ENCODE measurements around the gene SUSD3. TPM values are rescaled to one million over a fixed set of nuclear protein-coding genes. Genes with fewer than 3 reads are reported as not detected.
"Not testable (repeated sequence)": the region's sequence is repeated elsewhere in the genome, so short reads cannot be mapped to it uniquely, and the experiment has no call there.

SUSD3 gene
- total RNA-seq, 1 donor from 2014 or later: 1.7 TPM

DNA sequence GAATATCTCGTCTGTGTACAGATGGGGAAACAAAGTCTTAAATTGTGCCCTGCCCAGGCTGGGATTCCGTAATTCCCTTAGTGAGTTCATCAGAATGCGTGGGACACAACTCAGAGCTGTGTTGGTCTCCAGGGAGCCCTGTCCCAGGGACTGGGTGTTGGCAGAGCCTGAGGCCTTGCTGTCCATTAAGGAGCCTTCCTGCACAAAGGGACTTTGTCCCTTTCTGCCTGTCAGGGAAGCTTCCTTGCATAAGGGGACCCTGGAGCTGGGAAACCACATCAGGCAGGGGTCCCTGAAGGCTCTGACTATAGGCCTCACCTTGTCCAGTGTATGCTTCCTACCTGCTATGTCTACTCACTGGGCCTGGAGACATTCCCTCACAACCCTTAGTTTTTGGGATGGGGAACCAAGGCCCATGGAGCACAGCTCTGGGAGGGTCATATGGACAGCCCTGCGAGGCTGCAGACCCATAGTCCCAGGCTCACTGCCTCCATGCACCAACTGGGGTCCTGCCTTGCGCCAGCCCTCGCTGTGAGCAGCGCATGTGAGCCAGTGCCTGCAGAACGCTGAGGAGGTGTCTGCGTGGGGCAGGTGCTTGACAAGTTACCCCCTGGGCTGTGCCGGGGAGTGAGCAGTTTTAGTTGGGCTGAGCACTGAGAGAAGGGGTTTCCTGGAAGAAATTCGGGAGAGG lies 39.2 kb downstream of the SUSD3 start:
- ATAC-seq: no peak

DNA sequence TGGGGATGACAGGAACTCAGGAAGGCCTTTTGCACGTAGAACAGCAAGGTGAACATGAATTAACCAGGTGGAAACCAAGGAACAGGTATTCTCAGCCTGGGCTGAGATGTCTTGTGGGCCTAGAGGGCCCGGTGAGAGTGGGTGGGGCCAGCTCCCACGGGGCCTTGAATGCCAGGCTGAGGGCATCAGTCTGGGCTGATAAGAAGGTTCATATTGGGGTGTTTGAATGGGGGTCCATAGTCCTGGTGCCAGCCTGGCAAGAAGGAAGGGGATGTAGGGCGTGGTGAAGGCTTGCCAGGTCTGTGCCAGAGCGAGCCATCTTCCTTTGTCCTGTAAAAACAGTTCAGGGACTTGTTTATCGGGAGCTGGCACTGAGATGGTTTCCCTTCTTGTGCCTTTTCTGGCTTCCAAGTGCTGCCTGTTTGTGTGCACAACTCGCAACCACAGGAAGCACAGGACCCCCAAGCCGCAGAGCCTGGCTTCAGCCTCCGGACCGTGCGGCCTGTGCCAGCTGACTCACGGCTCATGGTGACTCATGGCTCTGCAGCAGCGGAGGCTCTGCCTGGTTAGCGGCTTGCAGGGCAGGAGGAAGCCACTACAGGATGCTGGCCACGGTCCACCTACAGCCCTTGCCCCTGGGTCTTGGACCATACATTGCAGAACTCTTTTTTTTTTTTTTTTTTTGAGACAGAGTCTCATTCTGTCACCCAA lies 39.9 kb downstream of the SUSD3 start:
- intact Hi-C loops (cut with DNase I): loop anchor here (5.0 kb wide), 1 partner anchor 34 kb away; the partner anchor contains the start of gene NINJ1
- peak; percentile 24 for ATAC-seq
- peak; percentile 93 for DNase-seq (ENCODE audit: missing footprints)

More for the DNA sequence above, 39.2 kb downstream of the SUSD3 start:
- peak; percentile 63 for DNase-seq (ENCODE audit: missing footprints)
- intact Hi-C loops (cut with DNase I): loop anchor here (2.0 to 5.0 kb wide), 2 partner anchors 35 to 355 kb away; partner anchors contain the start of genes FAM120AOS and NINJ1

DNA sequence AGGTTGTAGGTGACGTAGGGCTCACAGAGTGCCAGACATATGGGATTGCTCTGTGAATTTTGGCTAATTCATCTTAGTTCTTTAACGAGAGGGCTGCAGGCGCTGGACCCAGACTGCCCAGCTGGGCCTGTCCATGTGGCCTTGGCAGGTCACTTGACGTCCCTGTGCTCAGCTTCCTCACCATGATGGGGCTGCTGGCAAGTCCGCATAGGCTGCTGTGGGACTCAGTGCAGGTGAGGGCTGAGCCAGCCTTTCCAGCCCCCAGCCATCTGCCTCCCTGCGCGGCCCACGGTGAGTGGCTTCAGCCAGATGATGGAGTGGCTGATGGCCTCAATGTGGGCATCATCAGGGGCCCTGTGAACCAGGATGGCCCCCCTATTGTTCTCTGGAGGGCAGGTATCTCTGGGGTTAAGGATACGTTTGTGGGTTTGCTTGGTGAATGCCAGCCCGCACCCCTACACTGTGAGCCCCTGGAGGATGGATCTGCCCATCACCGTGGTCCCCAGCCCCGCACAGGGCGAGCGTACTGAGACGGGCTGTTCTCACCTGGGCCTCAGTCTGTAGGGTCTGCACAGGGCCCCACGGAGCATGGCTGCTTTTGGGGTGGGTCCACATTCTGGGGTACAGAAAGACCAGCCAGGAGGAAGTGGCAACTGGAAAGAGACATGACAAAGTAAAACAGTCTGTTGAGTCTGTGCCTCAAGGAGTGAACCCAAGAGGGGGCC lies 41.2 kb downstream of the SUSD3 start:
- ATAC-seq (no peak), DNase-seq (ENCODE audit: missing footprints) (no peak)
- intact Hi-C loops (cut with DNase I): loop anchor here (5.0 kb wide), 1 partner anchor 33 kb away; the partner anchor contains the start of gene NINJ1

DNA sequence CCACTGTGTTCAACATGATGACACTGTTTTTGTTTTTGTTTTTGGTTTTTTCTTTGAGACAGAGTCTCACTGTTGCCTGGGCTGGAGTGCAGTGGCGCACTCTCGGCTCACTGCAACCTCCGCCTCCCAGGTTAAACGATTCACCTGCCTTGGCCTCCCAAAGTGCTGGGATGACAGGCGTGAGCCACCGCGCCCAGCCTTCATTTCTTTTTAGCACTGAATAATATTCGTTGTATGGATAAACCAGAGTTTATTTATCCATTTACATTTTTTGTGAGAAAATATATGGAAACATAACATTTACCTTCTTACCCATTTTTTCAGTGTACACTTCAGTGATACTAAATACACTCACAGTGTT lies 41.8 kb downstream of the SUSD3 start:
- intact Hi-C loops (cut with DNase I): no loop called here

DNA sequence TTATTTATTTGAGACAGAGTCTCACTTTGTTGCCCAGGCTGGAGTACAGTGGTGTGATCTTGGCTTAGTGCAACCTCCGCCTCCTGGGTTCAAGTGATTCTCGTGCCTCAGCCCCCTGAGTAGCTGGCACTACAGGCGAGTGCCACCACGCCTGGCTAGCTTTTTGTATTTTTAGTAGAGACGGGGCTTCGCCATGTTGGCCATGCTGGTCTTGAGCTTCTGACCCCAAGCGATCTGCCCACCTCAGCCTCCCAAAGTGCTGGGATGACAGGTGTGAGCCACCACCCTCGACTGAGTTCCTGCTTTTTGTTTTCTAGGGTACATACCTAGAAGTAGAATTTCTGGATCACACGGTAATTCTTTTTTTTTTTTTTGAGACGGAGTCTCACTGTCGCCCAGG lies 42.6 kb downstream of the SUSD3 start:
- intact Hi-C loops (cut with DNase I); ATAC-seq: not testable (repeated sequence)
- peak; percentile 20 for DNase-seq (ENCODE audit: missing footprints)

More for the DNA sequence above, 41.8 kb downstream of the SUSD3 start:
- DNase-seq (ENCODE audit: missing footprints): no peak
- no peak for ATAC-seq

DNA sequence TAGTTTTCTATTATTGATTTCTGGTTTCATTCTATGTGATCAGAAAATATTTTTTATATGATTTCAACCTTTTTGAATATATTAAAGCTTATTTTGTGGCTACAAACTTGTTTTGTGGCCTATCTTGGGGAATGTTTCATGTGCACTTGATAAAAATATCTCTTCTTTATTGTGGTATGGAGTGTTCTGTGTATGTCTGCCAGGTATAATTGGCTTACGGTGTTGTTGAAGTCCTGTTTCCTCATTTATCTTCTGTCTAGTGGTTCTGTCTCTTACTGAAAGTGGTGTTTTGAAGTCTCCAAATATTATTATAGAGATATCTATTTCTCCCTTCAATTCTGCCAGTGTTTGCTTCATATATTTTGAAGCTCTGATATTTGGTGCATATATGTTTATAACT lies 47.1 kb downstream of the SUSD3 start:
- DNase-seq (ENCODE audit: missing footprints) (no peak), ATAC-seq (no peak)
- intact Hi-C loops (cut with DNase I): no loop called here

DNA sequence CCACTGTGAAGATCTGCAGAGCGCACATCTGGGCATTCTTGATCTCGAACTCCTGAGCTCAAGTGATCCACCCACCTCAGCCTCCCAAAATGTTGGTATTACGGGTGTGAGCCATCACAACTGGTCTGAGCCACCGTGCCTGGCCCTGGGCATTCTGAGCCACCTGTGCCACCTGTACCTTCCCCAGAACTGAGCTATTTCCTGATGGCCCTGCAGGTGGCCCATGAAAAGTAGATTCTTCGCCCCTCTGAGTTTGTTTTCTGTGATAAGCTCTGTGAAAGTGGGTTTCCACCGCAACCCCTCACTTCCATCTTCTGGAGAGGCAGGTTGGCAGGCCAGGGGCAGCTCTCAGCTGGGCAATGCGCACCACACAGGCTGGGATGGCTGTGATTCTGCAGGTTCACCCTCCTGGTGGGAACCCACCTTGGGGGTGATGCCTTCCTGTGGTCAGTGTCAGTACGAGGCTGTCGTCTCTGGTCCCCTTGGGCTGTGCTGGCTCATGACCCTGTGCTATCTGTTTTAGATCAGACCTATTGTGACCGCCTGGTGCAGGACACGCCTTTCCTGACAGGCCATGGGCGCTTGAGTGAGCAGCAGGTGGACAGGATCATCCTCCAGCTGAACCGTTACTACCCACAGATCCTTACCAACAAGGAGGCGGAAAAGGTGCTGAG lies 48.8 kb downstream of the SUSD3 start:
- intact Hi-C loops (cut with DNase I): no loop called here
- ATAC-seq (no peak), DNase-seq (ENCODE audit: missing footprints) (peak; percentile 57)

DNA sequence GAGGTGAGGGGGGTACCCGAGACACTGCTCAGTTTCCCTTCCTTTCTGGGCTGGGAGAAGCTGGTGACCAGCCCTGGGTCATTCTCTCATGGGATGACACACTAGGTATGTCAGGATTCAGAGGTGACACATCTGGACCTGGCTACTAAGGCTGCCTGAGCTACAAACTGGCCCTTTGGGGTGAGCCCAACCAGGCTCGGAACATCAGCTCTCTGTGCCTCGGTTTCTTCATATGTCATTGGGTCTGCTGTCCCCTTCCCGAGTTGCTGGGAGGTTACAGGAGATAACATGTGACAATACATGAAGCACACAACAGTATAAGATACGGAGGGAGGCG lies 49.3 kb downstream of the SUSD3 start:
- ATAC-seq: no peak
- DNase-seq (ENCODE audit: missing footprints): no peak
- intact Hi-C loops (cut with DNase I): no loop called here

DNA sequence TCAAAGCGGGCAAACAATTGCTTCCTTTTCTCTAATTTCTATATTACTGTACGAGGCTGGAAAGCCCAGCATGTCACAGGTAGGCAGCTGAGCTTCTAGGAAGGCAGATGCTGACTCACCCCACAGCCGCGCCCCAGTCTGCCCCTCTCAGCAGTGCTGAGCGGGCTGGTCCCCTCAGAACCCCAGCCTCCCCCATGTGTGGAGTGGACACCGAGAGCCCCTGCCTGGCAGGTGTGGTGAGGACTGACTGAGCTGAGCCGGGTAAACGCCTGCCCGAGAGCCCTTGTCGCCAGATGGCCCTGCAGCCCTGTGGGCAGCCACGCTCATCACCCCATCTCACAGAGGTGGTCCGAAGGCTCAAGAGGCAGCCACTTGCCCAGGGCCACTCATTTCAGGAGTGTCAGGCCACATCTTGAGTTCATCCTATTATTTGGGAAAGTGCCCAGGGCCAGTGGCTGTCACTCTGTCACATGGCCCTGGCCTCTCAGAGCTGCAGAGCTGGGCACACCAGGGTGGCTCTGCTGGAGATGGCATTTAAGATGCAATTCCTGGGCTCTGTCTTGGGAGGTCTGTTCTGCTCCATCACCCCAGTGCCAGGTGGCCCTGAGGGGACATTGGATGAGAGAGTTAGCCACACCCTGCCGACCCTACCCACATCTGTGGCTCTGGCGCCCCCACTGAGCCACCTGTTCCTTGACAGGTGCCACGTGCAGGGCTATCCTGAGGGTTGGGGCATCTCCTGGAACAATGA lies 50.0 kb downstream of the SUSD3 start:
- intact Hi-C loops (cut with DNase I): no loop called here
- no peak for ATAC-seq
- DNase-seq (ENCODE audit: missing footprints): peak; percentile 55

DNA sequence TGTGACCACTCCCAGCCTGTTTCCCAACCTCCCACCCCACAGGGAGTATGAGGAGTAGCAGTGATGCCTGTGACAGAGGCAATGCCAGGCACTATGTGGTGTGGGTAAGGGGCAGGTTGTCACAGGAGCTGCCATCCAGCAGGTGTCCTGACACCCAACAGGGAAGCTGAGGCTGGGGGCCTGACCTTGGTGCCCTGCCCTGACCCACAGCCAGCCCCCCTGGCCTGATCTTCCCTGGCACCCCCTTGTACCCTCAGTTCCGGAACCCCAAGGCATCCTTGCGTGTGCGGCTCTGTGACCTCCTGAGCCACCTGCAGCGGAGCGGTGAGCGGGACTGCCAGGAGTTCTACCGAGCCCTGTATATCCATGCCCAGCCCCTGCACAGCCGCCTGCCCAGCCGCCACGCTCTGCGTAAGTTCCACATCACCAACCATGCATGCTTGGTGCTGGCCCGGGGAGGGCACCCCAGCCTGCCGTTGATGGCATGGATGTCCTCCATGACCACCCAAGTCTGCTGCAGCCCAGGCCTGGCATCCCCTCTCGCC lies 51.9 kb downstream of the SUSD3 start:
- DNase-seq (ENCODE audit: missing footprints): peak; percentile 50
- intact Hi-C loops (cut with DNase I): loop anchor here (2.0 kb wide), 1 partner anchor 22 kb away; no protein-coding TSS in a partner anchor
- ATAC-seq: no peak

DNA sequence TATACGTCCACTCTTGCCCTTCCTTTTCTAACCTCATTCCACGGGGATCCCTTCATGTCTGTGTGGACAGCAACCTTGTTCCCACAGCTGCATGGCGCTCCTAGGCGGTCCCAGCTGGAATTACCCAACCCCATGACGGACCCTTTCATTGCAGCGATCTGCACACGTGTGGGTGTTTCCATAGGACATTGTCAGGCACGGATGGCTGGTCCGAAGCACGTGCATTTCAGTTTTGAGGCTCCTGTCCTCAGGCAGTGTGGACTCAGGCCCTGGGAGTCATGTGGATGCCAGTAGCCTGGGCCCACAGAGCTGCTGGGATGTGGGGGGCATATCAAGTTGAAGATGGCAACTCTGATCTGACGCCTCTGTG lies 52.5 kb downstream of the SUSD3 start:
- intact Hi-C loops (cut with DNase I): loop anchor here (2.0 kb wide), 1 partner anchor 22 kb away; no protein-coding TSS in a partner anchor
- DNase-seq (ENCODE audit: missing footprints) (peak; percentile 46), ATAC-seq (no peak)

DNA sequence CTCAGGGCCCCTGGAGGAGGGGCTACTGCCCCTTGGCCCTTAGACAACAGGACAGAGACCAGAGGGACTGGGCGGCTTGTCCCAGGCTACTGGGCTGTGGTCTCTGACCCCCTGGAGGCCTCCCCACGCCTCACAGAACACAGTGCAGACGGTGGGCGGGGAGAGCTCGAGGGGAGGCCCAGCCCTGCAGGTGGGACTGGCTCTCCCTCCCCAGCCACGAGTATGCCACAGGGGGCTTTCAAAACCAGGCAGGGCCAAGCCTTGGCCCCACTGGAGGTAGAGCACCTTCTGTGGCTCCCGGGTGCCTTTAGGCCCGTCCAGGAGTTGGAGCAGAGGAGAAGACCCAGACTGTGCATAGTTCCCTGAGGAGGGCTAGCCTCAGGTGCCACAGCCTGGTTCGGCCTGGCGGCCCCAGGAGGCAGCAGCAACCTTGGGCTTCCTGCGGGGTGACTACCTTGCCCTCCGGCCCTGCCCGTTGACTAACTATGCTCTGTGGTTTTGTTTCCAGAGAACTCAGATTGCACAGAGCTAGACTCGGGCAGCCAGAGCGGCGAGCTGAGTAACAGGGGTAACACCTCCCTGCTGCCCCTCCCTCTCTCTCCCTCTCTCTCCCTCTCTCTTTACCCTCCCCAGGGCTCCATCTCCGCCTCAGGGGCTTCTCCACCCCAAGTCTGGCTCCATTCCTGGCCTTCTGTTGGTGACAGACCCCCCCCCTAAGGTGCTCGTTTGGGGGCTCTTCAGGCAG lies 53.0 kb downstream of the SUSD3 start:
- ATAC-seq (no peak), DNase-seq (ENCODE audit: missing footprints) (peak; percentile 78)
- intact Hi-C loops (cut with DNase I): loop anchor here (2.0 kb wide), 1 partner anchor 21 kb away; no protein-coding TSS in a partner anchor

DNA sequence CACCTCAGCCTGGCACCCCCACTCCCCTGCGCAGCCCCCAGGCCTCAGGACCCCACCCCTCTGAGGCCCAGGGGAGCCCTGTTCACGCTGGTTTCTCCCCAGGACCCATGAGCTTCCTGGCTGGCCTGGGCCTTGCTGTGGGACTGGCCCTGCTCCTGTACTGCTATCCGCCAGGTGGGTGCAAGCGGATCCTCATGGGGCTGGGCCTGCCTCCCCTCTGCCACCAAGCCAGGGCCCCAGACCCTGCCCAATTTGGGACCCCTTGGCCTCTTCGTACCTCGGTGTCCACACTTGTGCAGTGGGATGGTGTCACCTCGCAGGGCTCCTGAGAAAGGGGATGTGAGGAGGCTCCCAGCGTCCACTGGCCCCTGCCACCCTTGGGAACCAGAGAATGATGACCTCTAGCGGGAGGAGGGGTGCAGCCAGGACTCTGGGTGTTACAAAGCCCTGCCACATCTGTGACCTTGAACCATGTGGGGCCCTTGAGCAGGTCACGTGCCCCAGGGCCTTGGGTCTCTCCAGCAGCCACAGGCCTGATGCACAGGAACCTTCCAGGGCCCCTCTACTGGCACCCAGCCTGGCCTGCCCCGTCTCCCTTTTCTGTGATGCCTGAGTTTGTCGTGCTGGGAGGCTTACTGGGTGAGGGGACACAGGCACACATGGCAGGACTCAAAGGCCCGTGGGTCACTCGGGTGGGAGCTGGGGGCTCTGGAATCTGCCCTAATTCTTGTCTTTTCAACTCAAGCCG lies 53.8 kb downstream of the SUSD3 start:
- no peak for ATAC-seq
- intact Hi-C loops (cut with DNase I): no loop called here

DNA sequence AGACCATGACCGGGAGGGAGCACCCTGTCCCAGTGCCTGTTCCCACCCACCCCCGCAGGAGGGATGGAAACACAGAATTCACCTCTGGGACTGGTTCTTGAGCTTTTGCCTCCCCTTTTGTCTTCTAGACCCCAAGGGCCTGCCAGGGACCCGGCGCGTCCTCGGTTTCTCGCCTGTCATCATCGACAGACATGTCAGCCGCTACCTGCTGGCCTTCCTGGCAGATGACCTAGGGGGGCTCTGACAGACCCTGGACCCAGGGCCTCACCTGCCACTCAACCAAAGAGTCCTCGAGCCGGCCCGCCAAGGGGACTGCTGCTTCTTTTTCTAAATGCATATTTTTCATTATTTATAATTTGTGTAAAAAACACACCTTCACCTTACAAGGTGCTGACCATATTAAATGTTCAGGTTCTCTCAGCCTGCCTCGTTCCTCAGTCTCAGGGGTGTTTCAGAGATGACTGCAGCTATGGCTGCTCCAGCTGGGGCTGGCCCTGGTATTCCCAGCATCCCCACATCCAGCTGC lies 54.4 kb downstream of the SUSD3 start:
- peak; percentile 57 for DNase-seq (ENCODE audit: missing footprints)
- ATAC-seq: no peak
- intact Hi-C loops (cut with DNase I): no loop called here

More for the DNA sequence above, 53.8 kb downstream of the SUSD3 start:
- DNase-seq (ENCODE audit: missing footprints): peak; percentile 70

DNA sequence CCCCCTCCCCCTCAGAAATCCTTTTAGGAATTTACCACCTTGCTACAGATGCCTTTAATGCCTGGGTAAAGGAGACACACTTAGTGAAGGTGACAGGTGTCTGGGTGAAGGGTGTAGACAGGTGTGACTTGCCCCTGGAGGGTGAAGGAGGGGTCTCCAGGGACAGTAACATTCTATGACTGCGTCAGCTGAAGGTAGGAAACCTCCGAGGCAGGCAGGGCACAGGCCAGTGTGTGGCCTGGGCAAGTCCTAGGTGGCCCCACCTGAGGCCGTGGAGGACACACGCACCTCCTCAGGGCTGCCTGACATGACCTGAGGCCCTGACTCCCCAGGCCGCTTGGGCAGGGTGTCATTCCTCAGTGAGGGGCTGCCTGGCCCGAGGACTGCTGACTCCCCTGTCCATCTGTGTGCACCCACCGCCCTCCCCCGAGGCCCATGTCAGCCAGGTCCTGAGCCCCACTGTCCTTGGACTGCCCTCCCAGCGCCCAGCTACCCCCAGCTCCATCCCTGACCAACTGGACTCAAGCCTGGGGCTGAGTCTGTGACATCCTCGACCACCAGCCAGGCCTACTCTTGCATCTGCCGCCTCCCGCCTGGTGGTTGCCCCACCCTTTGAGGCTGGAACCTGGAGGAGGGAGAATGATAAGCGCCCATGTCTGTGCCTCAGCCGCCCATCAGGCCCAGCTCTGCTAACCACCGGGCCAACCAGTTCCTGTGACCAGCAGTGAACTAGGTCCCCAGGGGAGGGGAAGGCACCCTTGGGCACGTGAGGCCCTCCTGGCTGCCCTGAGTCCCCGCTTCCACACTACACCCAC lies 55.9 kb downstream of the SUSD3 start:
- DNase-seq (ENCODE audit: missing footprints): peak; percentile 67
- intact Hi-C loops (cut with DNase I): no loop called here

DNA sequence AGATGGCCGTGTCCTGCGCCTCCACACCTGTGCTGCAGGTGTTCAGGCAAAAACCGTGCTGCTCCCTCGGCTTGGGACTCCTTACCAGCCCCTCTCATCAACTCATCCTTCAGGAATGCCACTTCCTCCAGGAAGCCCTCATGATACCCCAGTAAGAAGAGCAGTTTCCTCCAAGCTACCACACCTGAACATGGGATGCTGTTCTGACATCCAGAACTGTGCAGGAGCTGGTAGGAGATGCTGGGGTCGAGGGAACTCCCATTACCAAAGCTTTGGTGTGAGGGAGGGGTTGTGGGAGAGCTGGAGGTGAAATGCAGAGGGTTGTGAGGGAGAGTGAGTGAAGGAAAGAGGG lies 56.5 kb downstream of the SUSD3 start:
- DNase-seq (ENCODE audit: missing footprints) (peak; percentile 11), ATAC-seq (no peak)
- intact Hi-C loops (cut with DNase I): no loop called here

More for the DNA sequence above, 55.9 kb downstream of the SUSD3 start:
- no peak for ATAC-seq

All from Right ventricle myocardium inferior (tissue), 1 donor.